SH-SY5Y (cell line): ENCODE results near the gene DAPL1.

Source experiments
- GATA2 ChIP-seq: IDR thresholded peaks from 2 replicates; pipeline ENCODE4 v1.6.1; 2011; ENCODE audit warnings: mild to moderate bottlenecking, low read depth, low read length
- GATA3 ChIP-seq: IDR thresholded peaks from 2 replicates; pipeline ENCODE4 v1.6.1; 2011; ENCODE audit warnings: low read depth, mild to moderate bottlenecking, low read length, moderate library complexity

Gene DAPL1

GRCh38 chr2:158795195-158795924, at the start of gene DAPL1:
DAPL1 (plus strand) TSS chr2:158795317; CDS start chr2:158795373, 56 bp downstream.
- TF ChIP-seq GATA3: no peak
- TF ChIP-seq GATA2: no peak

- TF ChIP-seq GATA3: no peak
- no peak for TF ChIP-seq GATA2
Measured at GRCh38 chr2:158745866-158746382, 49.2 kb upstream of the DAPL1 start.

GRCh38 chr2:158746488-158746887, 48.6 kb upstream of the DAPL1 start:
- no peak for TF ChIP-seq GATA2
- no peak for TF ChIP-seq GATA3

- no peak for TF ChIP-seq GATA2
- no peak for TF ChIP-seq GATA3
Measured at GRCh38 chr2:158747281-158747680, 47.8 kb upstream of the DAPL1 start.

GRCh38 chr2:158748926-158749590, 46.1 kb upstream of the DAPL1 start:
- TF ChIP-seq GATA2 (no peak), GATA3 (no peak)

- TF ChIP-seq GATA2 (no peak), GATA3 (no peak)
Measured at GRCh38 chr2:158750458-158751125, 44.5 kb upstream of the DAPL1 start.

GRCh38 chr2:158753641-158754611, 41.2 kb upstream of the DAPL1 start:
- TF ChIP-seq GATA2 (no peak), GATA3 (no peak)

GRCh38 chr2:158755310-158756087, 39.6 kb upstream of the DAPL1 start:
- TF ChIP-seq GATA3 (no peak), GATA2 (no peak)

GRCh38 chr2:158756331-158756730, 38.8 kb upstream of the DAPL1 start:
- no peak for TF ChIP-seq GATA2
- no peak for TF ChIP-seq GATA3

GRCh38 chr2:158756976-158757375, 38.1 kb upstream of the DAPL1 start:
- TF ChIP-seq GATA2: no peak
- no peak for TF ChIP-seq GATA3

GRCh38 chr2:158760887-158761286, 34.2 kb upstream of the DAPL1 start:
- no peak for TF ChIP-seq GATA2
- TF ChIP-seq GATA3: no peak

GRCh38 chr2:158761621-158762020, 33.5 kb upstream of the DAPL1 start:
- TF ChIP-seq GATA2 (no peak), GATA3 (no peak)

GRCh38 chr2:158762336-158762735, 32.8 kb upstream of the DAPL1 start:
- TF ChIP-seq GATA2 (no peak), GATA3 (no peak)

GRCh38 chr2:158766524-158766923, 28.6 kb upstream of the DAPL1 start:
- TF ChIP-seq GATA2: no peak
- no peak for TF ChIP-seq GATA3
